Common myeloid progenitor, CD34-positive (primary cell): ENCODE measurements around the gene MRGPRF.

Source experiments
- CTCF ChIA-PET: fragments of 350-600 bp; sonication (Branson Sonifier 250); formaldehyde crosslinking; loops from one replicate; lab custom pipeline; 2021; ENCODE audit warnings: antibody characterized with exemption; lab: Charles Lee
- POLR2A ChIA-PET: fragments of 350-600 bp; sonication (Branson Sonifier 250); formaldehyde crosslinking; loops from one replicate; lab custom pipeline; 2021; ENCODE audit warnings: antibody characterized with exemption; lab: Charles Lee
- DNase-seq, 3 donors: peaks; one replicate each; pipeline versions ENCODE4 v3.0.0 to v3.0.0-alpha.2; 2013
- H3K27ac ChIP-seq, 2 experiments: 1 replicate in 1 of 2; 2 replicates in 1 of 2; pipeline ENCODE4 v1.7.0; 2013; ENCODE audit warnings: inconsistent platforms in 2 of 2, low read length in 2 of 2, mild to moderate bottlenecking in 2 of 2, low read depth in 1 of 2, moderate library complexity in 1 of 2; ENCODE audit not compliant: severe bottlenecking in 2 of 2, insufficient read depth in 1 of 2, poor library complexity in 1 of 2
- H3K27me3 ChIP-seq, 5 experiments: replicated peaks in 2 of 5; 1 replicate in 3 of 5; 2 replicates in 2 of 5; pipeline versions ENCODE4 v1.6.1 to v1.7.0; 2013; ENCODE audit warnings: low read length in 4 of 5, mild to moderate bottlenecking in 2 of 5, moderate library complexity in 2 of 5, inconsistent platforms in 1 of 5; ENCODE audit not compliant: insufficient read depth in 5 of 5, control insufficient read depth in 4 of 5
- H3K36me3 ChIP-seq, 4 experiments: 1 replicate in 2 of 4; 2 replicates in 2 of 4; pipeline versions ENCODE4 v1.6.1 to v1.7.0; 2013; ENCODE audit warnings: low read length in 3 of 4, control low read depth in 1 of 4, mild to moderate bottlenecking in 1 of 4; ENCODE audit not compliant: control insufficient read depth in 4 of 4, insufficient read depth in 4 of 4
- H3K4me1 ChIP-seq, 4 experiments: 1 replicate in 3 of 4; 2 replicates in 1 of 4; pipeline versions ENCODE4 v1.6.1 to v1.7.1; 2013; ENCODE audit warnings: low read length in 3 of 4, mild to moderate bottlenecking in 3 of 4, control low read depth in 1 of 4, inconsistent platforms in 1 of 4, moderate library complexity in 1 of 4; ENCODE audit not compliant: control insufficient read depth in 4 of 4, insufficient read depth in 4 of 4; ENCODE audit errors: control extremely low read depth in 1 of 4
- H3K4me3 ChIP-seq, 7 experiments: 1 replicate in 4 of 7; 2 replicates in 3 of 7; pipeline versions ENCODE4 v1.5.1 to v1.7.0; 2013; ENCODE audit warnings: mild to moderate bottlenecking in 7 of 7, low read length in 6 of 7, moderate library complexity in 6 of 7, inconsistent platforms in 2 of 7, low read depth in 2 of 7, control low read depth in 1 of 7; ENCODE audit not compliant: insufficient read depth in 4 of 7, control insufficient read depth in 1 of 7; ENCODE audit errors: extremely low read depth in 1 of 7
- H3K9me3 ChIP-seq, 5 experiments: 1 replicate in 4 of 5; 2 replicates in 1 of 5; pipeline versions ENCODE4 v1.6.1 to v1.7.1; 2013; ENCODE audit warnings: low read length in 4 of 5, mild to moderate bottlenecking in 2 of 5, inconsistent platforms in 1 of 5, low read depth in 1 of 5, moderate library complexity in 1 of 5; ENCODE audit not compliant: control insufficient read depth in 4 of 5, insufficient read depth in 2 of 5; ENCODE audit errors: control extremely low read depth in 1 of 5
- WGBS: methylation state at CpG from one replicate; pipeline ENCODE4 v1.1.5; 2013; ENCODE audit not compliant: insufficient coverage; 5-methylcytosine and 5-hydroxymethylcytosine counted together

The MRGPRF gene

GRCh38 chr11:69033431-69033830 lies 20.4 kb upstream of the MRGPRF start:
- CTCF ChIA-PET = interaction anchor here (1.2 kb wide), 2 partner anchors 11 kb away, joined by 3 to 4 read pairs; no protein-coding TSS in a partner anchor
- WGBS = 96% methylated on average over 11 of the region's 11 CpGs

GRCh38 chr11:69032833-69033232 lies 19.8 kb upstream of the MRGPRF start:
- ChIA-PET CTCF (interaction anchor here (1.2 kb wide), 2 partner anchors 11 to 12 kb away, joined by 3 to 4 read pairs; no protein-coding TSS in a partner anchor), POLR2A (no interaction called here)
- H3K4me1 ChIP-seq = no peaks in the 10 kb centered on the region
- no peaks in the 10 kb centered on the region for H3K9me3 ChIP-seq
- DNase-seq = no peak
- WGBS = 94% methylated on average over 7 of the region's 7 CpGs
- no peak overlapping the region for H3K4me3 ChIP-seq
- no peak overlapping the region for H3K27ac ChIP-seq
- peaks cover 0 to 5% (median 0%) of the 10 kb centered on the region in 5 experiments for H3K27me3 ChIP-seq
- no peaks in the 10 kb centered on the region for H3K36me3 ChIP-seq

More at GRCh38 chr11:69033431-69033830, 20.4 kb upstream of the MRGPRF start:
- H3K9me3 ChIP-seq = no peaks in the 10 kb centered on the region
- H3K4me3 ChIP-seq = no peak overlapping the region
- H3K4me1 ChIP-seq = no peaks in the 10 kb centered on the region
- H3K27ac ChIP-seq = no peak overlapping the region
- H3K27me3 ChIP-seq = peaks cover 0 to 5% (median 0%) of the 10 kb centered on the region in 5 experiments
- POLR2A ChIA-PET = no interaction called here
- no peaks in the 10 kb centered on the region for H3K36me3 ChIP-seq
- no peak for DNase-seq

- H3K27ac ChIP-seq = no peak overlapping the region
- WGBS = 100% methylated on average over 2 of the region's 6 CpGs
- no peak overlapping the region for H3K4me3 ChIP-seq
- H3K9me3 ChIP-seq = no peaks in the 10 kb centered on the region
- ChIA-PET CTCF (no interaction called here), POLR2A (no interaction called here)
- no peaks in the 10 kb centered on the region for H3K36me3 ChIP-seq
- DNase-seq = no peak
- peaks cover 0 to 5% (median 2%) of the 10 kb centered on the region in 5 experiments for H3K27me3 ChIP-seq
- no peaks in the 10 kb centered on the region for H3K4me1 ChIP-seq
These were observed 17.3 kb upstream of the MRGPRF start for GRCh38 chr11:69030301-69030700.

GRCh38 chr11:69027704-69028372 lies 14.8 kb upstream of the MRGPRF start:
- no peak for DNase-seq
- ChIA-PET POLR2A (no interaction called here), CTCF (interaction anchor here (0.7 to 1.1 kb wide), 2 partner anchors 15 to 16 kb away, joined by 3 read pairs; partner anchors contain the start of gene MRGPRF)
- Histone ChIP-seq H3K9me3 (no peaks in the 10 kb centered on the region), H3K4me1 (no peaks in the 10 kb centered on the region), H3K36me3 (no peaks in the 10 kb centered on the region), H3K4me3 (no peak overlapping the region), H3K27ac (no peak overlapping the region), H3K27me3 (peaks cover 0 to 5% (median 2%) of the 10 kb centered on the region in 5 experiments)
- WGBS = 57% methylated on average over 7 of the region's 9 CpGs

GRCh38 chr11:69024509-69024908 lies 11.5 kb upstream of the MRGPRF start:
- H3K4me1 ChIP-seq = no peaks in the 10 kb centered on the region
- H3K27me3 ChIP-seq = peaks cover 0 to 2% (median 0%) of the 10 kb centered on the region in 5 experiments
- H3K9me3 ChIP-seq = no peaks in the 10 kb centered on the region
- no peaks in the 10 kb centered on the region for H3K36me3 ChIP-seq
- H3K27ac ChIP-seq = no peak overlapping the region
- 95% methylated on average over 6 of the region's 6 CpGs for whole genome bisulfite sequencing
- DNase-seq = no peak
- CTCF ChIA-PET = no interaction called here
- H3K4me3 ChIP-seq = no peak overlapping the region
- POLR2A ChIA-PET = no interaction called here

GRCh38 chr11:69022260-69022659 lies 9.2 kb upstream of the MRGPRF start:
- DNase-seq = no peak
- no peak overlapping the region for H3K4me3 ChIP-seq
- no peak overlapping the region for H3K27ac ChIP-seq
- H3K4me1 ChIP-seq = no peaks in the 10 kb centered on the region
- no peaks in the 10 kb centered on the region for H3K36me3 ChIP-seq
- WGBS = 92% methylated on average over 5 of the region's 10 CpGs
- CTCF ChIA-PET = interaction anchor here (1.3 kb wide), 1 partner anchor 11 kb away, joined by 3 read pairs; no protein-coding TSS in a partner anchor
- POLR2A ChIA-PET = no interaction called here
- H3K27me3 ChIP-seq = no peaks in the 10 kb centered on the region
- no peaks in the 10 kb centered on the region for H3K9me3 ChIP-seq

GRCh38 chr11:69018924-69019323 lies 5.9 kb upstream of the MRGPRF start:
- DNase-seq = no peak
- POLR2A ChIA-PET = no interaction called here

More at GRCh38 chr11:69018924-69019323, 5.9 kb upstream of the MRGPRF start:
- CTCF ChIA-PET = interaction anchor here (0.9 kb wide), 1 partner anchor 26 kb away, joined by 3 read pairs; no protein-coding TSS in a partner anchor
- Histone ChIP-seq H3K4me3 (no peak overlapping the region), H3K4me1 (no peaks in the 10 kb centered on the region), H3K27ac (no peak overlapping the region), H3K27me3 (peaks cover 0 to 18% (median 5%) of the 10 kb centered on the region in 5 experiments), H3K9me3 (no peaks in the 10 kb centered on the region), H3K36me3 (no peaks in the 10 kb centered on the region)
- 92% methylated on average over 9 of the region's 13 CpGs for WGBS
